Measurements from ENCODE around the gene SLMAP. TPM values are rescaled to one million over a fixed set of nuclear protein-coding genes. Genes with fewer than 3 reads are reported as not detected.

SLMAP gene
- polyA plus RNA-seq, 1 of the 3 experiments (the other 2 are of a cell fraction): 10.5 TPM

DNA sequence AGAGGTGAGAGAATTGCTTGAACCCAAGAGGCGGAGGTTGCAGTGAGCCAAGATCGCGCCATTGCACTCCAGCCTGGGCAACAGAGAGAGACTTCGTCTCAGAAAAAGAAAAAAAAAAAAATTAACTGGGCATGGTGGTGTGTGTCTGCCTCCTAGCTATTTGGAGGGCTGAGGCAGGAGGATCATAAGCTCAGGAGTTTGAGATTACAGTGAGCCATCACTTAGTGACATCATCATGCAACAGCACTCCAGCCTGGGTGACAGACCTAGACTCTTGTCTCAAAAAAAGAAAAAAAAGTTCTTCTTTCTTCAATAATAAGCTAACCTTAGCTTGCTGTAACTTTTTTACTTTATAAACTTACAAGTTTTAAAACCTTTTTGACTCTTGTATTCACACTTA lies 99.8 kb downstream of the SLMAP start:
- Histone ChIP-seq H3K36me3 (replicated peaks in 1 of 2; ENCODE audit: control insufficient read depth in 1 of 2, insufficient read depth in 2 of 2, low read length in 1 of 2) (peaks cover 15 to 18% of the 10 kb centered on the region in 2 experiments), H3K27ac (ENCODE audit: low read depth in 2 of 2, low read length in 1 of 2) (no peak overlapping the region; a peak in 1 of 4 replicates), H3K27me3 (ENCODE audit: insufficient read depth) (no peaks in the 10 kb centered on the region), H3F3A (replicated peaks; ENCODE audit: insufficient read depth) (peaks cover 11% of the 10 kb centered on the region), H3K9me2 (no peaks in the 10 kb centered on the region), H3K4me3 (ENCODE audit: low read depth in 2 of 2, low read length in 1 of 2) (no peak overlapping the region), H4K20me1 (ENCODE audit: insufficient read depth) (no peaks in the 10 kb centered on the region), H2AFZ (ENCODE audit: low read depth) (no peak overlapping the region), H3K9me3 (no peaks in the 10 kb centered on the region), H3K4me1 (ENCODE audit: control insufficient read depth in 1 of 2, insufficient read depth in 2 of 2, low read depth in 1 of 2, low read length in 1 of 2) (no peaks in the 10 kb centered on the region), H3K9ac (no peak overlapping the region), H3K4me2 (no peak overlapping the region), H3K79me2 (ENCODE audit: insufficient read depth) (no peaks in the 10 kb centered on the region)
- no peak for TF ChIP-seq FOXM1 (IDR thresholded peaks at IDR 0.05; ENCODE audit: low read depth)
- TF ChIP-seq RAD21 (IDR thresholded peaks at IDR 0.05; ENCODE audit: low read length): no peak
- TF ChIP-seq TEAD4 (IDR thresholded peaks at IDR 0.05; ENCODE audit: borderline replicate concordance, insufficient read depth): no peak
- no peak for TF ChIP-seq GABPA (IDR thresholded peaks at IDR 0.05; ENCODE audit: low read depth)
- TF ChIP-seq ZBTB33 (IDR thresholded peaks at IDR 0.05; ENCODE audit: borderline replicate concordance, low read depth): no peak
- TF ChIP-seq RXRA (IDR thresholded peaks at IDR 0.05; ENCODE audit: borderline replicate concordance, low read depth): no peak
- no peak for TF ChIP-seq EZH2phosphoT487 (IDR thresholded peaks at IDR 0.05; ENCODE audit: borderline replicate concordance, low read depth)
- TF ChIP-seq EP300 (IDR thresholded peaks at IDR 0.05; ENCODE audit: borderline replicate concordance in 1 of 2, low read depth in 1 of 2, low read length in 1 of 2): no peak
- TF ChIP-seq NFIC (IDR thresholded peaks at IDR 0.05; ENCODE audit: borderline replicate concordance): no peak
- no peak for TF ChIP-seq MAX (IDR thresholded peaks at IDR 0.05; ENCODE audit: low read depth)
- TF ChIP-seq RFX5 (IDR thresholded peaks at IDR 0.05; ENCODE audit: low read length): no peak
- no peak for TF ChIP-seq SMC3 (IDR thresholded peaks at IDR 0.05; ENCODE audit: low read depth, low read length)
- no peak for TF ChIP-seq NRF1 (IDR thresholded peaks at IDR 0.05; ENCODE audit: low read depth, low read length)
- no peak for TF ChIP-seq YY1 (IDR thresholded peaks at IDR 0.05; ENCODE audit: low read depth)
- TF ChIP-seq ELF1 (IDR thresholded peaks at IDR 0.05): no peak
- no peak for TF ChIP-seq TCF12 (IDR thresholded peaks at IDR 0.05)
- TF ChIP-seq POLR2AphosphoS5 (IDR thresholded peaks at IDR 0.05; ENCODE audit: low read depth, low read length): no peak
- no peak for DNase-seq
- WGBS (ENCODE audit: low lambda C conversion rate): 98% methylated on average over 4 of the region's 4 CpGs
- ChIA-PET POLR2A (interaction anchor here (0.6 kb wide), 2 partner anchors 80 to 100 kb away, joined by 3 to 4 read pairs; partner anchors contain the start of gene SLMAP), CTCF (interaction anchor here (0.6 to 2.2 kb wide), 6 partner anchors 9 to 252 kb away, joined by 3 to 8 read pairs (median 4); no protein-coding TSS in a partner anchor)

DNA sequence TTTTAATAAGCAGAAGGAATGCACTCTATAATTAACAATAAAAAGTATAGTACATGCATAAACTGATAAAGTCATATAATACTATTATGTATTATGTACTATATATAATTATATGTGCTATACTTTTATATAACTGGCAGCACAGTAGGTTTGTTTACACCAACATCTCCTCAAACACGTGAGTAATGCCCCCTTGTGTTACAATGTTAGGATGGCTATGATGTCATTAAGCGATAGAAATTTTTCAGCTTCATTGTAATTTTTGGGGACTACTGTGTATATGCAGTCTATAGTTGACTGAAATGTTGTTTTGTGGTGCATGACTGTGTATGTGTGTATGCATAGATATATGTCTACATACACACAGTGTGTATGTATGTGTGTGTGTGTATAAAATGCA lies 100.6 kb downstream of the SLMAP start:
- H3K4me2 ChIP-seq: no peak overlapping the region
- 77% methylated on average over 2 of the region's 2 CpGs for WGBS (ENCODE audit: low lambda C conversion rate)
- no peaks in the 10 kb centered on the region for H4K20me1 ChIP-seq (ENCODE audit: insufficient read depth)
- H3K4me3 ChIP-seq (ENCODE audit: low read depth in 2 of 2, low read length in 1 of 2): no peak overlapping the region
- no peak overlapping the region for H2AFZ ChIP-seq (ENCODE audit: low read depth)
- H3K36me3 ChIP-seq (replicated peaks in 1 of 2; ENCODE audit: control insufficient read depth in 1 of 2, insufficient read depth in 2 of 2, low read length in 1 of 2): peaks cover 21 to 26% of the 10 kb centered on the region in 2 experiments
- no peaks in the 10 kb centered on the region for H3K79me2 ChIP-seq (ENCODE audit: insufficient read depth)
- H3K27ac ChIP-seq (ENCODE audit: low read depth in 2 of 2, low read length in 1 of 2): no peak overlapping the region
- H3K9ac ChIP-seq: no peak overlapping the region
- H3K9me3 ChIP-seq: no peaks in the 10 kb centered on the region
- no peaks in the 10 kb centered on the region for H3K9me2 ChIP-seq
- TF ChIP-seq CTCF (IDR thresholded peaks at IDR 0.05) (peak; percentile 35), ZBTB33 (IDR thresholded peaks at IDR 0.05; ENCODE audit: borderline replicate concordance, low read depth) (no peak)
- H3F3A ChIP-seq (replicated peaks; ENCODE audit: insufficient read depth): peaks cover 13% of the 10 kb centered on the region
- POLR2A ChIA-PET: no interaction called here
- DNase-seq: peak; percentile 7
- H3K4me1 ChIP-seq (ENCODE audit: control insufficient read depth in 1 of 2, insufficient read depth in 2 of 2, low read depth in 1 of 2, low read length in 1 of 2): no peaks in the 10 kb centered on the region
- no peaks in the 10 kb centered on the region for H3K27me3 ChIP-seq (ENCODE audit: insufficient read depth)
- CTCF ChIA-PET: interaction anchor here (1.1 to 2.2 kb wide), 5 partner anchors 8 to 311 kb away, joined by 3 to 8 read pairs (median 4); no protein-coding TSS in a partner anchor

Measured in SK-N-SH (cell line).